ENCODE measurements around the gene BCR.
"Not testable (repeated sequence)": the region's sequence is repeated elsewhere in the genome, so short reads cannot be mapped to it uniquely, and the experiment has no call there.

Gene BCR

GRCh38 chr22:23291806-23292452 lies 111.6 kb downstream of the BCR start:
- no peak for DNase-seq

- no peak for DNase-seq
Observed at GRCh38 chr22:23292453-23293350, 112.4 kb downstream of the BCR start.

- DNase-seq: no peak
Observed at GRCh38 chr22:23293720-23294119, 113.4 kb downstream of the BCR start.

- DNase-seq: no peak
Observed at GRCh38 chr22:23294221-23294620, 113.9 kb downstream of the BCR start.

- DNase-seq: no peak
Observed at GRCh38 chr22:23300476-23300875, 120.2 kb downstream of the BCR start.

- no peak for DNase-seq
Observed at GRCh38 chr22:23301591-23301990, 121.3 kb downstream of the BCR start.

GRCh38 chr22:23302171-23303002 lies 122.1 kb downstream of the BCR start:
- no peak for DNase-seq

GRCh38 chr22:23305321-23305910 lies 125.1 kb downstream of the BCR start:
- DNase-seq: no peak

- DNase-seq: no peak
Observed at GRCh38 chr22:23305922-23306374, 125.6 kb downstream of the BCR start.

- DNase-seq: no peak
Observed at GRCh38 chr22:23306438-23306921, 126.2 kb downstream of the BCR start.

- DNase-seq: no peak
Observed at GRCh38 chr22:23306926-23307325, 126.6 kb downstream of the BCR start.

- not testable (repeated sequence) for DNase-seq
Observed at GRCh38 chr22:23307511-23307910, 127.2 kb downstream of the BCR start.

GRCh38 chr22:23309261-23309660 lies 129.0 kb downstream of the BCR start:
- not testable (repeated sequence) for DNase-seq

GRCh38 chr22:23310443-23311097 lies 130.3 kb downstream of the BCR start:
- DNase-seq: not testable (repeated sequence)

- DNase-seq: not testable (repeated sequence)
Observed at GRCh38 chr22:23311635-23312420, 131.5 kb downstream of the BCR start.

- no peak for DNase-seq
Observed at GRCh38 chr22:23313791-23314567, 133.7 kb downstream of the BCR start.

- DNase-seq: peak; percentile 24
Observed at GRCh38 chr22:23315341-23315917, 135.1 kb downstream of the BCR start.

- DNase-seq: not testable (repeated sequence)
Observed at GRCh38 chr22:23316596-23316995, 136.3 kb downstream of the BCR start.

GRCh38 chr22:23318316-23318715 lies 138.0 kb downstream of the BCR start:
- DNase-seq: not testable (repeated sequence)
